Measurements from ENCODE around the gene PROK2. TPM values are rescaled to one million over a fixed set of nuclear protein-coding genes. Genes with fewer than 3 reads are reported as not detected.

The PROK2 gene
- total RNA-seq, 2 donors from 2014 or later, result 0.65 to 1.5 TPM

- Mint-ChIP-seq H3K4me1 (peaks cover 13% of the 10 kb centered on the region), H3K36me3 (ENCODE audit: low read depth) (no peaks in the 10 kb centered on the region), H3K27ac (no peak overlapping the region), H3K27me3 (peaks cover 56% of the 10 kb centered on the region), H3K4me3 (no peak overlapping the region)
- DNase-seq, result no peak
- no peak for ATAC-seq
- H3K9me3 ChIP-seq (ENCODE audit: control insufficient read depth, low read length, poor library complexity, severe bottlenecking), result no peaks in the 10 kb centered on the region
Observed at GRCh38 chr3:71780430-71780829, 4.5 kb downstream of the PROK2 start.

GRCh38 chr3:71779674-71780377, 5.1 kb downstream of the PROK2 start:
- no peaks in the 10 kb centered on the region for H3K9me3 ChIP-seq (ENCODE audit: control insufficient read depth, low read length, poor library complexity, severe bottlenecking)
- Mint-ChIP-seq H3K36me3 (ENCODE audit: low read depth) (no peaks in the 10 kb centered on the region), H3K4me1 (peaks cover 11% of the 10 kb centered on the region), H3K27me3 (peaks cover 60% of the 10 kb centered on the region), H3K4me3 (no peak overlapping the region), H3K27ac (peak overlapping the region; percentile 21)
- DNase-seq, result no peak
- ATAC-seq, result no peak

GRCh38 chr3:71778353-71778752, 6.6 kb downstream of the PROK2 start:
- peaks cover 61% of the 10 kb centered on the region for H3K27me3 Mint-ChIP-seq

GRCh38 chr3:71776538-71776937, 8.4 kb downstream of the PROK2 start:
- H3K4me3 Mint-ChIP-seq, result no peak overlapping the region
- ATAC-seq, result no peak
- peaks cover 53% of the 10 kb centered on the region for H3K27me3 Mint-ChIP-seq

More at GRCh38 chr3:71778353-71778752, 6.6 kb downstream of the PROK2 start:
- Mint-ChIP-seq H3K4me3 (no peak overlapping the region), H3K4me1 (peaks cover 7% of the 10 kb centered on the region), H3K27ac (no peak overlapping the region), H3K36me3 (ENCODE audit: low read depth) (no peaks in the 10 kb centered on the region)
- no peaks in the 10 kb centered on the region for H3K9me3 ChIP-seq (ENCODE audit: control insufficient read depth, low read length, poor library complexity, severe bottlenecking)
- DNase-seq (no peak), ATAC-seq (no peak)

GRCh38 chr3:71771884-71772283, 13.1 kb downstream of the PROK2 start:
- Mint-ChIP-seq H3K4me1 (no peaks in the 10 kb centered on the region), H3K27ac (no peak overlapping the region), H3K27me3 (peaks cover 36% of the 10 kb centered on the region), H3K4me3 (no peak overlapping the region), H3K36me3 (ENCODE audit: low read depth) (no peaks in the 10 kb centered on the region)
- no peak for DNase-seq
- H3K9me3 ChIP-seq (ENCODE audit: control insufficient read depth, low read length, poor library complexity, severe bottlenecking), result no peaks in the 10 kb centered on the region
- ATAC-seq, result no peak

More at GRCh38 chr3:71776538-71776937, 8.4 kb downstream of the PROK2 start:
- no peak for DNase-seq
- peaks cover 7% of the 10 kb centered on the region for H3K4me1 Mint-ChIP-seq
- no peaks in the 10 kb centered on the region for H3K9me3 ChIP-seq (ENCODE audit: control insufficient read depth, low read length, poor library complexity, severe bottlenecking)
- H3K27ac Mint-ChIP-seq, result no peak overlapping the region
- H3K36me3 Mint-ChIP-seq (ENCODE audit: low read depth), result no peaks in the 10 kb centered on the region

GRCh38 chr3:71771126-71771525, 13.8 kb downstream of the PROK2 start:
- Mint-ChIP-seq H3K27me3 (peaks cover 28% of the 10 kb centered on the region), H3K4me1 (no peaks in the 10 kb centered on the region), H3K4me3 (no peak overlapping the region), H3K27ac (no peak overlapping the region), H3K36me3 (ENCODE audit: low read depth) (no peaks in the 10 kb centered on the region)
- DNase-seq, result no peak
- no peaks in the 10 kb centered on the region for H3K9me3 ChIP-seq (ENCODE audit: control insufficient read depth, low read length, poor library complexity, severe bottlenecking)
- no peak for ATAC-seq

GRCh38 chr3:71763426-71763825, 21.5 kb downstream of the PROK2 start:
- ATAC-seq, result no peak
- no peak for DNase-seq
- H3K36me3 Mint-ChIP-seq (ENCODE audit: low read depth), result peaks cover 2% of the 10 kb centered on the region

GRCh38 chr3:71760140-71760539, 24.8 kb downstream of the PROK2 start:
- DNase-seq (no peak), ATAC-seq (no peak)
- H3K36me3 Mint-ChIP-seq (ENCODE audit: low read depth), result peaks cover 2% of the 10 kb centered on the region
- H3K27ac Mint-ChIP-seq, result no peak overlapping the region
- peaks cover 6% of the 10 kb centered on the region for H3K4me1 Mint-ChIP-seq
- H3K9me3 ChIP-seq (ENCODE audit: control insufficient read depth, low read length, poor library complexity, severe bottlenecking), result no peaks in the 10 kb centered on the region
- no peak overlapping the region for H3K4me3 Mint-ChIP-seq
- H3K27me3 Mint-ChIP-seq, result peaks cover 38% of the 10 kb centered on the region

More at GRCh38 chr3:71763426-71763825, 21.5 kb downstream of the PROK2 start:
- Mint-ChIP-seq H3K4me1 (no peaks in the 10 kb centered on the region), H3K27me3 (peaks cover 36% of the 10 kb centered on the region), H3K27ac (no peak overlapping the region), H3K4me3 (no peak overlapping the region)
- H3K9me3 ChIP-seq (ENCODE audit: control insufficient read depth, low read length, poor library complexity, severe bottlenecking), result no peaks in the 10 kb centered on the region

- Mint-ChIP-seq H3K27ac (no peak overlapping the region), H3K4me3 (peak overlapping the region; percentile 46), H3K36me3 (ENCODE audit: low read depth) (peaks cover 2% of the 10 kb centered on the region), H3K27me3 (peaks cover 40% of the 10 kb centered on the region), H3K4me1 (peaks cover 6% of the 10 kb centered on the region)
- no peaks in the 10 kb centered on the region for H3K9me3 ChIP-seq (ENCODE audit: control insufficient read depth, low read length, poor library complexity, severe bottlenecking)
- no peak for ATAC-seq
- DNase-seq, result no peak
Observed at GRCh38 chr3:71759401-71759800, 25.5 kb downstream of the PROK2 start.

- H3K36me3 Mint-ChIP-seq (ENCODE audit: low read depth), result peaks cover 2% of the 10 kb centered on the region
- ATAC-seq (no peak), DNase-seq (no peak)
- no peak overlapping the region for H3K4me3 Mint-ChIP-seq
- no peaks in the 10 kb centered on the region for H3K9me3 ChIP-seq (ENCODE audit: control insufficient read depth, low read length, poor library complexity, severe bottlenecking)
- H3K27me3 Mint-ChIP-seq, result peaks cover 36% of the 10 kb centered on the region
- no peak overlapping the region for H3K27ac Mint-ChIP-seq
- H3K4me1 Mint-ChIP-seq, result peaks cover 6% of the 10 kb centered on the region
Observed at GRCh38 chr3:71758091-71758490, 26.9 kb downstream of the PROK2 start.

- Mint-ChIP-seq H3K27ac (peak overlapping the region; percentile 29), H3K4me1 (peaks cover 6% of the 10 kb centered on the region), H3K4me3 (peak overlapping the region; percentile 89), H3K27me3 (peaks cover 42% of the 10 kb centered on the region), H3K36me3 (ENCODE audit: low read depth) (peaks cover 2% of the 10 kb centered on the region)
- no peak for DNase-seq
- H3K9me3 ChIP-seq (ENCODE audit: control insufficient read depth, low read length, poor library complexity, severe bottlenecking), result no peaks in the 10 kb centered on the region
- no peak for ATAC-seq
Observed at GRCh38 chr3:71754610-71755253, 30.2 kb downstream of the PROK2 start.

GRCh38 chr3:71753701-71754609, 31.0 kb downstream of the PROK2 start, which contains the start of gene GPR27:
TSS of gene GPR27 (plus strand) at chr3:71753855. CDS start at chr3:71754050, 195 bp downstream.
- Mint-ChIP-seq H3K36me3 (ENCODE audit: low read depth) (no peaks in the 10 kb centered on the region), H3K27me3 (peaks cover 34% of the 10 kb centered on the region), H3K27ac (peak within 1 kb of the TSS; percentile 43), H3K4me3 (peak within 1 kb of the TSS; percentile 89), H3K4me1 (peaks cover 6% of the 10 kb centered on the region)
- no peak for DNase-seq
- H3K9me3 ChIP-seq (ENCODE audit: control insufficient read depth, low read length, poor library complexity, severe bottlenecking), result no peaks in the 10 kb centered on the region
- ATAC-seq, result peak; percentile 78
